ENCODE data around the gene SCARF2.
"Not testable (repeated sequence)": the region's sequence is repeated elsewhere in the genome, so short reads cannot be mapped to it uniquely, and the experiment has no call there.

The SCARF2 gene

GRCh38 chr22:20475115-20475436 is 37.5 kb upstream of the SCARF2 start:
- no peak for TF ChIP-seq CTCF (IDR thresholded peaks at IDR 0.05; ENCODE audit: insufficient read depth, low read depth, low read length, missing control alignments)
- no peak overlapping the region for H3K4me3 ChIP-seq (ENCODE audit: low read depth, low read length)
- DNase-seq (ENCODE audit: low read depth) = no peak

- DNase-seq (ENCODE audit: low read depth) = no peak
- H3K4me3 ChIP-seq (ENCODE audit: low read depth, low read length) = no peak overlapping the region
- no peak for TF ChIP-seq CTCF (IDR thresholded peaks at IDR 0.05; ENCODE audit: insufficient read depth, low read depth, low read length, missing control alignments)
These were observed 35.2 kb upstream of the SCARF2 start for GRCh38 chr22:20472629-20473442.

- DNase-seq (ENCODE audit: low read depth) = no peak
- TF ChIP-seq CTCF (IDR thresholded peaks at IDR 0.05; ENCODE audit: insufficient read depth, low read depth, low read length, missing control alignments) = no peak
- H3K4me3 ChIP-seq (ENCODE audit: low read depth, low read length) = no peak overlapping the region
These were observed 33.7 kb upstream of the SCARF2 start for GRCh38 chr22:20471126-20471833.

GRCh38 chr22:20470525-20470924 is 32.9 kb upstream of the SCARF2 start:
- H3K4me3 ChIP-seq (ENCODE audit: low read depth, low read length); DNase-seq (ENCODE audit: low read depth): not testable (repeated sequence)

- no peak for DNase-seq (ENCODE audit: low read depth)
- no peak overlapping the region for H3K4me3 ChIP-seq (ENCODE audit: low read depth, low read length)
- no peak for TF ChIP-seq CTCF (IDR thresholded peaks at IDR 0.05; ENCODE audit: insufficient read depth, low read depth, low read length, missing control alignments)
These were observed 31.7 kb upstream of the SCARF2 start for GRCh38 chr22:20469110-20469868.

- no peak for TF ChIP-seq CTCF (IDR thresholded peaks at IDR 0.05; ENCODE audit: insufficient read depth, low read depth, low read length, missing control alignments)
- DNase-seq (ENCODE audit: low read depth) = no peak
- no peak overlapping the region for H3K4me3 ChIP-seq (ENCODE audit: low read depth, low read length)
These were observed 29.2 kb upstream of the SCARF2 start for GRCh38 chr22:20466659-20467379.

GRCh38 chr22:20465759-20466077 is 28.1 kb upstream of the SCARF2 start:
- TF ChIP-seq CTCF (IDR thresholded peaks at IDR 0.05; ENCODE audit: insufficient read depth, low read depth, low read length, missing control alignments) = no peak
- no peak for DNase-seq (ENCODE audit: low read depth)
- no peak overlapping the region for H3K4me3 ChIP-seq (ENCODE audit: low read depth, low read length)
